Liver (tissue), 9 donors: ENCODE results near the gene PSMG4. TPM values are rescaled to one million over a fixed set of nuclear protein-coding genes. Genes with fewer than 3 reads are reported as not detected.

ENCODE experiments used
- DNase-seq: peaks from one replicate; pipeline ENCODE4 v3.0.0-alpha.2; 2017; ENCODE audit warnings: low spot score
- H3K27ac ChIP-seq, 2 donors: one replicate each; pipeline ENCODE4 v1.7.0; 2013; ENCODE audit warnings: inconsistent platforms in 2 of 2, low read length in 2 of 2, control low read depth in 1 of 2, low read depth in 1 of 2, mild to moderate bottlenecking in 1 of 2
- H3K27me3 ChIP-seq, 4 donors: one replicate each; pipeline versions ENCODE4 v1.6.1 to v1.7.0; 2013; ENCODE audit warnings: low read length in 3 of 4, inconsistent platforms in 1 of 4, mild to moderate bottlenecking in 1 of 4, moderate library complexity in 1 of 4; ENCODE audit not compliant: control insufficient read depth in 4 of 4, insufficient read depth in 4 of 4
- H3K36me3 ChIP-seq, 4 donors: one replicate each; pipeline versions ENCODE4 v1.6.1 to v1.7.0; 2013; ENCODE audit warnings: low read length in 3 of 4, mild to moderate bottlenecking in 3 of 4, low read depth in 1 of 4, moderate library complexity in 1 of 4; ENCODE audit not compliant: control insufficient read depth in 4 of 4, insufficient read depth in 3 of 4
- H3K4me1 ChIP-seq, 4 donors: one replicate each; pipeline versions ENCODE4 v1.6.1 to v1.7.0; 2013; ENCODE audit warnings: low read length in 3 of 4, mild to moderate bottlenecking in 3 of 4, moderate library complexity in 1 of 4; ENCODE audit not compliant: control insufficient read depth in 4 of 4, insufficient read depth in 4 of 4
- H3K4me3 ChIP-seq, 3 donors: one replicate each; pipeline versions ENCODE4 v1.6.1 to v1.7.0; 2013; ENCODE audit warnings: low read length in 3 of 3, control low read depth in 1 of 3, low read depth in 1 of 3, mild to moderate bottlenecking in 1 of 3
- H3K9ac ChIP-seq, 2 donors: one replicate each; pipeline ENCODE4 v1.7.0; 2013; ENCODE audit warnings: low read length in 2 of 2, mild to moderate bottlenecking in 2 of 2, moderate library complexity in 2 of 2, control low read depth in 1 of 2, low read depth in 1 of 2
- H3K9me3 ChIP-seq, 4 donors: one replicate each; pipeline versions ENCODE4 v1.6.1 to v1.7.0; 2013; ENCODE audit warnings: low read length in 3 of 4; ENCODE audit not compliant: control insufficient read depth in 4 of 4
- CTCF ChIP-seq: fragments of 150-350 bp; IDR thresholded peaks from 2 replicates; pipeline ENCODE4 v1.5.1; 2017; ENCODE audit warnings: improper control_type of control experiment, low read depth, low read length; ENCODE audit not compliant: missing input control
- EGR1 ChIP-seq, 2 donors: IDR thresholded peaks; 2 replicates each; pipeline ENCODE4 v1.6.1; 2016 to 2018; ENCODE audit warnings: antibody characterized with exemption in 2 of 2, low read depth in 2 of 2
- FOXA1 ChIP-seq: IDR thresholded peaks from 2 replicates; pipeline ENCODE4 v1.6.1; 2016; ENCODE audit warnings: antibody characterized with exemption
- FOXA2 ChIP-seq: IDR thresholded peaks from 2 replicates; pipeline ENCODE4 v1.6.1; 2016; ENCODE audit warnings: antibody characterized with exemption
- GABPA ChIP-seq, 2 donors: IDR thresholded peaks in 1 of 2; conservative IDR thresholded peaks in 1 of 2; 2 replicates each; pipeline ENCODE4 v1.6.1; 2016; ENCODE audit warnings: antibody characterized with exemption in 2 of 2, mild to moderate bottlenecking in 1 of 2, moderate library complexity in 1 of 2
- HNF4A ChIP-seq, 2 donors: conservative IDR thresholded peaks; 2 replicates each; pipeline ENCODE4 v1.6.1; 2016; ENCODE audit warnings: antibody characterized with exemption in 2 of 2, mild to moderate bottlenecking in 2 of 2
- HNF4G ChIP-seq: IDR thresholded peaks from 2 replicates; pipeline ENCODE4 v1.6.1; 2016; ENCODE audit warnings: antibody characterized with exemption
- JUND ChIP-seq, 2 donors: IDR thresholded peaks; 2 replicates each; pipeline ENCODE4 v1.6.1; 2016; ENCODE audit warnings: antibody characterized with exemption in 2 of 2
- MAX ChIP-seq: IDR thresholded peaks from 2 replicates; pipeline ENCODE4 v1.6.1; 2016; ENCODE audit warnings: antibody characterized with exemption
- NR2F2 ChIP-seq: IDR thresholded peaks from 2 replicates; pipeline ENCODE4 v1.6.1; 2016; ENCODE audit warnings: antibody characterized with exemption
- RAD21 ChIP-seq, 2 donors: IDR thresholded peaks; 2 replicates each; pipeline ENCODE4 v1.6.1; 2016; ENCODE audit warnings: antibody characterized with exemption in 2 of 2, mild to moderate bottlenecking in 2 of 2
- REST ChIP-seq: IDR thresholded peaks from 2 replicates; pipeline ENCODE4 v1.6.1; 2016; ENCODE audit warnings: antibody characterized with exemption, mild to moderate bottlenecking
- RXRA ChIP-seq, 2 donors: IDR thresholded peaks; 2 replicates each; pipeline ENCODE4 v1.6.1; 2017 to 2018; ENCODE audit warnings: antibody characterized with exemption in 2 of 2, mild to moderate bottlenecking in 1 of 2
- SP1 ChIP-seq: IDR thresholded peaks from 2 replicates; pipeline ENCODE4 v1.6.1; 2018; ENCODE audit warnings: antibody characterized with exemption, mild to moderate bottlenecking
- TAF1 ChIP-seq: conservative IDR thresholded peaks from 2 replicates; pipeline ENCODE4 v1.6.1; 2016; ENCODE audit warnings: antibody characterized with exemption, mild to moderate bottlenecking
- YY1 ChIP-seq: IDR thresholded peaks from 2 replicates; pipeline ENCODE4 v1.6.1; 2016; ENCODE audit warnings: antibody characterized with exemption, mild to moderate bottlenecking
- ZBTB33 ChIP-seq: IDR thresholded peaks from 2 replicates; pipeline ENCODE4 v1.6.1; 2016; ENCODE audit warnings: antibody characterized with exemption
- WGBS: extraction: QIAGEN DNeasy Blood & Tissue Kit; methylation state at CpG from one replicate; pipeline ENCODE4 v1.1.7; 2013; 5-methylcytosine and 5-hydroxymethylcytosine counted together
- polyA plus RNA-seq, 2 donors: library from polyadenylated mRNA; stranded (reverse) in 1 of 2; unstranded in 1 of 2; fragments of 200-250 nt in 1 of 2; fragments of >200 nt in 1 of 2; fragmentation: Nextera tagmentation in 1 of 2; extraction: Ambion mirVana in 1 of 2; gene quantifications; one replicate each; pipeline versions ENCODE4 v1.2.1 to v1.2.3, GENCODE V29; 2013 to 2015
- total RNA-seq, 2 donors: library from RNA; depleted of rRNA; stranded (reverse); fragments of >200 nt; gene quantifications; one replicate each; pipeline ENCODE4 v1.2.3, GENCODE V29; 2014
- TF ChIP-seq, protein P1 (sequence below): IDR thresholded peaks from 2 replicates; pipeline ENCODE4 v1.6.1; 2016; ENCODE audit warnings: antibody characterized with exemption
- donor health status: healthy.
- donor health status: healthy.
- donor health status: healthy.
- donor health status: healthy.
- donor health status: healthy.

Gene PSMG4
- total RNA-seq: 10 to 100 TPM; 10.7 to 12.0 TPM
- 10 to 100 TPM; 18.1 to 28.5 TPM for polyA plus RNA-seq

DNA sequence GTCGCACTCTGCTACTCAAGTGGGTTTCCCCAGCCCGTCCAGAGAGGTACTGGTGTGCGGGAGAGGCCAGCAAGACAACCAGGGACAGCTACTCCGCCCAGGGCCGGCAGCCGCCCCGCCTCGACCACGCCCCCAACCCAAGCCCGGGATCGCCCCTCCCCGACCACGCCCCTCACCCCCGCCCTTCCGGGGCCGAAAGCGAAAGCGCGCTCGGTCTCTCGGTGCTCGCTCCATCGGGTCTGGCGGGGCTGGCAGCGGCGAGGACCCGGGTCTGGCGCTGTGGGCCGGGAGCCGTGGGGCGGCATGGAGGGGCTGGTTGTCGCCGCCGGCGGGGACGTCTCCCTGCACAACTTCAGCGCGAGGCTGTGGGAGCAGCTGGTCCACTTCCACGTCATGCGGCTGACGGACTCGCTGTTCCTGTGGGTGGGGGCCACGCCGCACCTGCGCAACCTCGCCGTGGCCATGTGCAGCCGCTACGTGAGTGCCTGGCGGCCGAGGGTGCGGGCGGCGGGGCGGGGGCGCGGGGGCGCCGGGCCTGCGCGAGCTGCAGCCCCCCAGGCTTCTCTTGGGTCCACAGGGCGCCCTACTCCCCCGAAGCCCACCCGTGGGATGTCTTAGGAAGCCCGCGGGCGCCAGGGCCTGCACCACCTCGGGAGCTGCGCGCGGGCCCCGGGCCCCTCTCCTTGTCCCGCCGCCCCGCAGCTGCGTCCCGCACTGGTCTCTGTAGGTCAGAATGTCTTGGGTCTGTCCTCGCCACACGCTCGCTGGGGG, at the start of gene PSMG4:
Gene PSMG4 (plus strand): TSS at position 228 of the 771 bp plus-strand sequence. CDS start 76 bp downstream, at position 304.
- TF ChIP-seq JUND (IDR thresholded peaks at IDR 0.05) (no peak), RAD21 (IDR thresholded peaks at IDR 0.05) (peak in 1 of 2 donors; percentile 19), HNF4G (no peak), GABPA (IDR thresholded peaks at IDR 0.05 in 1 of 2, conservative IDR thresholded peaks at IDR 0.05 in 1 of 2) (peak in 1 of 2 donors; percentile 58), FOXA1 (peak; percentile 12), HNF4A (conservative IDR thresholded peaks at IDR 0.05) (peak in 1 of 2 donors; percentile 34), ZBTB33 (no peak), TAF1 (no peak), MAX (no peak), REST (no peak), EGR1 (IDR thresholded peaks at IDR 0.05; ENCODE audit: low read depth in 2 of 2) (peak in 1 of 2 donors; percentile 37), RXRA (IDR thresholded peaks at IDR 0.05) (no peak), FOXA2 (no peak), CTCF (no peak), SP1 (peak; percentile 51), YY1 (no peak), NR2F2 (no peak)
- TF ChIP-seq, protein P1, sequence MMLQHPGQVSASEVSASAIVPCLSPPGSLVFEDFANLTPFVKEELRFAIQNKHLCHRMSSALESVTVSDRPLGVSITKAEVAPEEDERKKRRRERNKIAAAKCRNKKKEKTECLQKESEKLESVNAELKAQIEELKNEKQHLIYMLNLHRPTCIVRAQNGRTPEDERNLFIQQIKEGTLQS: no peak
- under 1% methylated on average over 79 of the region's 80 CpGs for WGBS
- Histone ChIP-seq H3K4me1 (peaks cover 8 to 36% (median 27%) of the 10 kb centered on the region in 4 donors), H3K36me3 (peaks cover 0 to 3% (median 1%) of the 10 kb centered on the region in 4 donors), H3K9ac (peak within 1 kb of the TSS; percentile 34 to 45), H3K4me3 (peak within 1 kb of the TSS; percentile 87 to 92 (median 91)), H3K27ac (peak within 1 kb of the TSS; percentile 81 to 88), H3K9me3 (no peaks in the 10 kb centered on the region), H3K27me3 (no peaks in the 10 kb centered on the region)
- peak; percentile 99 for DNase-seq
